Measurements from ENCODE around the gene PTPRD. TPM values are rescaled to one million over a fixed set of nuclear protein-coding genes. Genes with fewer than 3 reads are reported as not detected.

PTPRD gene
- total RNA-seq, 4 donors from 2014 or later, result 0.78 to 11.7 (median 1.6) TPM

GRCh38 chr9:8960254-8960653 is 1652.5 kb downstream of the PTPRD start:
- in situ Hi-C loops (cut with MboI; ENCODE audit: low sequenced_read_pairs in 4 of 4) (no loop called here), intact Hi-C loops (cut with DNase I; ENCODE audit: low total_unique reads) (no loop called here)
- ATAC-seq (no peak), DNase-seq (no peak)
- Histone ChIP-seq H3K36me3 (no peaks in the 10 kb centered on the region), H3K4me3 (no peak overlapping the region), H3K4me1 (peaks cover 4 to 5% of the 10 kb centered on the region in 2 donors), H3K27me3 (no peaks in the 10 kb centered on the region), H3K27ac (peak overlapping the region in 1 of 4 donors; percentile 29), H3K9me3 (no peaks in the 10 kb centered on the region)
- no peak for TF ChIP-seq CTCF (IDR thresholded peaks at IDR 0.05 in 4 of 5, conservative IDR thresholded peaks at IDR 0.05 in 1 of 5)
- TF ChIP-seq POLR2A (IDR thresholded peaks at IDR 0.05), result no peak

GRCh38 chr9:8958358-8958757 is 1654.4 kb downstream of the PTPRD start:
- Histone ChIP-seq H3K4me1 (peaks cover 4 to 5% of the 10 kb centered on the region in 2 donors), H3K27ac (no peak overlapping the region), H3K27me3 (no peaks in the 10 kb centered on the region), H3K36me3 (no peaks in the 10 kb centered on the region), H3K9me3 (no peaks in the 10 kb centered on the region), H3K4me3 (no peak overlapping the region)
- TF ChIP-seq POLR2A (IDR thresholded peaks at IDR 0.05) (no peak), CTCF (IDR thresholded peaks at IDR 0.05 in 4 of 5, conservative IDR thresholded peaks at IDR 0.05 in 1 of 5) (no peak)
- DNase-seq (no peak), ATAC-seq (no peak)
- in situ Hi-C loops (cut with MboI; ENCODE audit: low sequenced_read_pairs in 4 of 4) (no loop called here), intact Hi-C loops (cut with DNase I; ENCODE audit: low total_unique reads) (no loop called here)

GRCh38 chr9:8955315-8955714 is 1657.5 kb downstream of the PTPRD start:
- no peak overlapping the region for H3K4me3 ChIP-seq
- intact Hi-C loops (cut with DNase I; ENCODE audit: low total_unique reads), result no loop called here
- no peaks in the 10 kb centered on the region for H3K27me3 ChIP-seq
- no peaks in the 10 kb centered on the region for H3K4me1 ChIP-seq
- H3K9me3 ChIP-seq, result no peaks in the 10 kb centered on the region
- no peak for TF ChIP-seq POLR2A (IDR thresholded peaks at IDR 0.05)
- no peak for TF ChIP-seq CTCF (IDR thresholded peaks at IDR 0.05 in 4 of 5, conservative IDR thresholded peaks at IDR 0.05 in 1 of 5)
- DNase-seq (no peak), ATAC-seq (no peak)
- in situ Hi-C loops (cut with MboI; ENCODE audit: low sequenced_read_pairs in 4 of 4), result no loop called here
- no peak overlapping the region for H3K27ac ChIP-seq
- H3K36me3 ChIP-seq, result no peaks in the 10 kb centered on the region

- H3K27me3 ChIP-seq, result no peaks in the 10 kb centered on the region
- in situ Hi-C loops (cut with MboI; ENCODE audit: low sequenced_read_pairs in 4 of 4) (no loop called here), intact Hi-C loops (cut with DNase I; ENCODE audit: low total_unique reads) (no loop called here)
- H3K4me3 ChIP-seq, result no peak overlapping the region
- H3K27ac ChIP-seq, result no peak overlapping the region
- ATAC-seq, result no peak
- no peaks in the 10 kb centered on the region for H3K36me3 ChIP-seq
- H3K4me1 ChIP-seq, result no peaks in the 10 kb centered on the region
- DNase-seq, result no peak
- TF ChIP-seq POLR2A (IDR thresholded peaks at IDR 0.05) (no peak), CTCF (IDR thresholded peaks at IDR 0.05 in 4 of 5, conservative IDR thresholded peaks at IDR 0.05 in 1 of 5) (no peak)
- no peaks in the 10 kb centered on the region for H3K9me3 ChIP-seq
Observed at GRCh38 chr9:8946461-8946860, 1666.3 kb downstream of the PTPRD start.

- TF ChIP-seq CTCF (IDR thresholded peaks at IDR 0.05 in 4 of 5, conservative IDR thresholded peaks at IDR 0.05 in 1 of 5) (no peak), POLR2A (IDR thresholded peaks at IDR 0.05) (no peak)
- Histone ChIP-seq H3K9me3 (no peaks in the 10 kb centered on the region), H3K36me3 (no peaks in the 10 kb centered on the region), H3K27ac (no peak overlapping the region), H3K4me3 (no peak overlapping the region), H3K27me3 (no peaks in the 10 kb centered on the region), H3K4me1 (no peaks in the 10 kb centered on the region)
- no peak for ATAC-seq
- in situ Hi-C loops (cut with MboI; ENCODE audit: low sequenced_read_pairs in 4 of 4) (no loop called here), intact Hi-C loops (cut with DNase I; ENCODE audit: low total_unique reads) (no loop called here)
- DNase-seq, result no peak
Observed at GRCh38 chr9:8943392-8943791, 1669.4 kb downstream of the PTPRD start.
